Stimulated activated CD4-positive, alpha-beta T cell treated with anti-CD3 and anti-CD28 coated beads, Interleukin-15, amount 100 ng/mL, for 1 hour (primary cell): ENCODE results near the gene LHFPL6.

Experiments
- DNase-seq, 2 donors: peaks; one replicate each; pipeline ENCODE4 v3.0.0-alpha.2; 2020; ENCODE audit warnings: low read depth in 1 of 2, low spot score in 1 of 2

LHFPL6 gene

DNA sequence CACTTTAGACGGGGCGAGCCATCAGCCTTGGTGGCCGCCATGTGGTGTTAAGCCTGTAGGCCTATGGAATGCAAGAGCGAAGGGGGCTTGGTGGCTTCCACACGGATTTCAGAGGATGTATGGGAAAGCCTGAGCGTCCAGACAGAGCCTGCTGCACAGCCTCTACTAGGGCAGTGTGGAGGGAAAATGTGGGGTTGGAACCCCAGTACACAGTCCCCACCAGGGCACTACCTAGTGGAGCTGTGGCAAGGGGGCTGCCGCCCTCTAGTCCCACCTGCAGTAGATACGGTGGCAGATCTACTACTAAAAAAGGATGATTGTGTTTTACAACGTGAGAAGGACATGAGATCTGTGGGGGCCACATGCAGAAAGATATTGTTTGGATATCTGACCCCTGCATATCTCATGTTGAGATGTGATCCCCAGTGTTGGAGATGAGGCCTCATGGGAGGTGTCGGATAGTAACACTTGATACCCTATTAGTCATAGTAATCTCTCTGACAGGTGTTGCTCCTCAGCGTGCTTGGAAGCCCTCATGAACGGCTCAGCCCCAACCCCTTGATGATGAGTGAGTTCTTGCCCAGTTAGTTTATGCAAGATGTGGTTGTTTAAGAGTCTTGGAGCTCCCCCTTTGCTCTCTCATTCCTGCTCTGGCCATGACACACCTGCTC is 45.6 kb downstream of the LHFPL6 start:
- no peak for DNase-seq

GRCh38 chr13:39556866-39557265 is 46.1 kb downstream of the LHFPL6 start:
- no peak for DNase-seq

DNA sequence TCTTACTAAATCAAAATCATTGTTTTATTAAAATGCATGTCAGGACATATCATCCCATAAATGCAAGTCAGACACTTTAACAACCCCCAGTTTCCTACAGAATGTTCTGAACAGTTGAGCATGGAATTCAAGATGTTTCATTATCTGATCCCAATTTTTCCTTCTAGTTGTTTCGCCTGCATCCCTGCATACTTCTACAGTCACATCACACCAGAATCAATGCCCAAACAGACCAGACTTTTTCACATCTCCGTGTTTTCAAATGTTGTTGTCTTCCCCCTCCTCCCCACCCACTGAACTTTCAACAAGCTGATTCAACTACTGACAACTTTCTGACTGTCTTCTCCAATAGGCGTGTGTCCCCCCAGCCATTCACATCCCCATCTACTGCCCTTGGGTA is 48.6 kb downstream of the LHFPL6 start:
- no peak for DNase-seq

GRCh38 chr13:39552246-39552645 is 50.7 kb downstream of the LHFPL6 start:
- no peak for DNase-seq

DNA sequence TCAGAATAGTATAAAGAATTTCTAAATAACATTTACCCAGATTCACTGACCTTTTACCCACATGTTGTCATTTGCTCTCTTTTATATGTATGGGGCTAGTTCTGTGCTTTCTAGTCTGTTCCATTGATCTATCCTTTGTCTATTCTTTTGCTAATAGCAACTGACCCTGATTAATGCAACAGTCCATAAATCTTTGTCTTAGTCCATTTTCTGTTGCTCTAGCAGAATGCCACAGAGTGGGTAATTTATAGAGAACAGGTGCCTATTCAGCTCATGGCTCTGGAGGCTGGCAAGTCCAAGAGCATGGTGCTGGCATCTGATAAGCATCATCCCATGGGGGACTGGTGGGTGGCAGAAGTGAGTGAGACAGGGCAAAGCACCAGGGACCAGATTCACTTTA is 52.1 kb downstream of the LHFPL6 start:
- DNase-seq: no peak

- DNase-seq: no peak
Observed at GRCh38 chr13:39547108-39547507, 55.9 kb downstream of the LHFPL6 start.

GRCh38 chr13:39542361-39542760 is 60.6 kb downstream of the LHFPL6 start:
- DNase-seq: no peak

DNA sequence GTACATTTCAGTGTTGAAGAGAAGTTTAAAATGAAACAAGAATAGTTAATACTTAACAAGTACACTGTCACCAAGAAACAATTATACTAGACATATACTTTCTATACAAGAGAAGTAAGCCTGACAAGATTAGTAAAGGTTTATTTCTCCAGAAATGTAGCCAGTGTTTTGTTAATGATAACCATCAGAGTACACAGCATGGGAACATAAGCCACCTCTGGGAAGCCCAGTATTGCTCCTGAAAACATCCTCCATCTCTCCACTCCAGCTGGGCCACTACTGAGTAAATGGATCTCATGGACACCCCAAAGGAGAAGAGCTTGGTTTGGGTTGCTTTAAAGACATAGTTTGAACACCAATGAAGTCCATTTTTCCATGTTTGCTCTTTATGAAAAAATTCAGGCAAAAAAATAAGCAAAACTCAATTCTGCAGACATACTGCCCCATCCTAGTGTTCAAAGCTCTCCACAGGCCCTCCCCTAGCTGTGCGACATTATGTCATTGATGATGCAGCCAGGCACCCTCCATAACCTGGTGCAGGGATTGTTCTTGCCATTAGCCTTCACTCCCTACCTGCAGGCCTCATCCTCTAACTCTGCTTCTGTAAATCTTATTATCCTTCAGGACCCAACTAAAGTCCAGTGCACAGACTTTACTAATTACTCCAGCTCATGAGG is 61.9 kb downstream of the LHFPL6 start:
- no peak for DNase-seq

- DNase-seq: no peak
Observed at GRCh38 chr13:39538816-39539790, 63.9 kb downstream of the LHFPL6 start.

GRCh38 chr13:39536906-39537305 is 66.1 kb downstream of the LHFPL6 start:
- no peak for DNase-seq

DNA sequence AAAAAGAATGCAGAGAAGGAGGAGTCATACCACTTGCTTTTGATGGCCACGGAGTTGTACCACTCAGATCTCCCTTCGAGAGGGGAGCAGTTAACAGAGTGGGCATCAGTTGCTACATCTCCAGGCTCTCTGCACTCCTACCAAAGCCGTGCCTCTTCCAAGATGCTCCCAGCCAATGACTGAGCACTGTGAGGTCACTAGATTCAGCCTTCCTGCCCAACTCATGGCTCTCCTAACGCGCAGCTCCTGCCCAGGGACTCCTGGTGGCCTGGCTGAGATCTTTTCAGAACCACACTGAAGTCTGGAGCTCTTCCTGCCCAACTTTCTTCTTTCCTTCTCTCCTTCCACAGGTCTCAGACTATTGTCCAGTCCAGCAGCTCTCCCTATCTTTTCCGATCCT is 66.7 kb downstream of the LHFPL6 start:
- DNase-seq: no peak

DNA sequence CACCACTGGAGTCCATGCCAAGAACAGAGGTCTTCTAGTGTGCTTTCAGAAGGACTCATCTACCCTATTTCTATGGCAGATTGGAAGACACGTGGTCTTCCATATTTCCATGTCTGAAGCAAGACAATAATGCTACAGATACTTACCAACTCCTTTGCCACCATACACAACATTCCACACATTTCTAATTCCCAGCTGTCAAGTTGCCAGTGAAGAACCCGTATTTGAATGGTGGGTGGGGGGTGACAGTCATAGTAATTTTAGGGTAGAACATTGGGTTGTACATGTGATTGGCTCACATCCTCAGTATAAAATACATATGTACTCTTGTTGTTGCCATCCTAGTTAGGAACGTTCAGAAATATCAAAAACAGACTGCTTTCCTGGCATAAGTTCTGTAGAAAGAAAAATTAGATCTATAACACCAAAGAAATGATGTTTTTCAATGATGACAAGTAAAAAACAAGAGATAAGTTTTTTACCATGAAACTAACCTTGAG is 69.3 kb downstream of the LHFPL6 start:
- no peak for DNase-seq

DNA sequence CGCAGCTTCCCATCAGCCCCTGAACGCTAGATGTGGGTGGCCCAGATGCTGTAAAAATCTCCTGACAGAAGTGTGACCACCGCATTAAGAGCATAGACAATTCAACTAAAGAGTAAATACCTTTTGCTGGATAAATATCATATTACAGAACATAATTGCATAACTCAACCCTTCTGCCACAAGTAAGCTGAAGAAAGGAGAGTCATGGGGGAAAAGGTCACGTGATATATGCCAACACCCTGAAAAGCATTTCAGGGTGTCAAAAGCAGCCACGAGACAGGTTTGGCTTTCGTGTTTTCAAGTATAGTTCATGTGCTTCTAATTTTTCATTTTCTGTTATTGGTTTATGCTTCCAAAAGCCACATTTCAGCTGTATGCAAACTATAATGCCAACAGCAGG is 71.3 kb downstream of the LHFPL6 start:
- no peak for DNase-seq

DNA sequence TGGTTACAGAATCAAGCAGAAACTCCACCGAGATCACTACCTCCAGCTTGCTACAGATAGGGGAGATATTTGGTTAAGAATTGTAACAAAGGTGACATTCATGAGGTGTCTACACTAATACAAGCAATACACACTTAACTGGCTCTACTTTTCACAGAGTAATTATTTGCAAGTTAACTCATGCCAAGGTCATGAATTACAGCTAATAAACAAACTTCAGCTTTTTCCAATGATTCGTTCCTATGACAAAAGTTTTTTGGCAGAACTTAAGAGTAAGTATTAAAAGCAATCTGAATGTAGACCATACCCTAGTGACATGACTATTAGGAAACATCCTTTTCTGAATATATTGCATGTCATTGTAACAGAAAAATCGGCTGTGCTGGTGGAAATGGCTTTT is 72.1 kb downstream of the LHFPL6 start:
- no peak for DNase-seq

DNA sequence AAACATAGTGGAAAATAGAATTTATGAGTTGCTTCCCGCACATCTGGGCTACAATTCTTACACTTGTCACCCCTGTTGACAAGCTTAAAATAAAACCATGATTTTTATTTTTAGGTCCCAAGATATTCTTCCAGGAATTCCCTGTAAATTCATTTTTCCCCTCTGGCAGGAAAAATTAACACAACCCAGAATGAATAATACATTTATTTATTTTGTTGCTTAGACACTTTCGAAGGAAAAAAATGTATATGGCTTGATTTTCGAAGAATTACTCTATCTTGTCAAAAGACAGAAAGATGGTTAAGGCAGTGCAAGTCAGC is 74.4 kb downstream of the LHFPL6 start:
- DNase-seq: no peak

GRCh38 chr13:39527961-39528660 is 74.9 kb downstream of the LHFPL6 start:
- DNase-seq: no peak

DNA sequence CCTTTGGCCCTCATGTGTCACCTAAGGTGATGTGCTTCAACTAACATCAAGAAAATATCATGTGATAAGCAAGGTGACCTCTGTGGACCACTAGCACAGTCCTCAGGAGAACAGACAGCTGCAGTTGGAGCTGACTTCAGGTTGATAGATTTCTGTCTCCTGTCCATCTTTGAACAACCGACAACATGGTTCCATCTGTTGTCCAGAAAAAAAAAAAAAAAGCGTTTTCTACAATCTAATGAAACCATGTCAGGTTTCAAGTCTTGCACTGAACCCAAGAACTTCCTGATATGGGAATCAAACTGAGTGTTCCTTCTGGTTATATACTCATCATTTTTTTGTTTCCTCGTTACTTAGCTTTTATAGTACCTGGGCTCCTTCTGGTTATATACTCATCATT is 75.7 kb downstream of the LHFPL6 start:
- no peak for DNase-seq

DNA sequence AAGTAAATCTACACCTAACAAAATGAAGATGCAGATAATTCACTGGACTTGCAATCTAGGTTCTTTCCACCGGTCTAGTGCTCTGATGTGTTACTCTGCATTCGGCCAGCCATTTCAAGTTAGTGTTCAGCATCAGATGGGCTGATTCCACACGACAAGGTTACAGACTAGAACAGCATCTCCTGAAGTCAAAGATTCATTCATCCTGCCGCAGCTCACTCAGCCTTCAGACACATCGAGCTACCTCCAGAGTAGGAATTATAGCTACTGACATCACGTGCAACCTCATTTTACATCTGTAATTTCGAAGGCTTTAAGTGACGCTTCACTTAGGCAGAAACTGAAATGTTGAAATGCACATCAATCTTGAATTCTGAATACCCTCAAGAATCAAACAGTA is 76.5 kb downstream of the LHFPL6 start:
- DNase-seq: no peak

DNA sequence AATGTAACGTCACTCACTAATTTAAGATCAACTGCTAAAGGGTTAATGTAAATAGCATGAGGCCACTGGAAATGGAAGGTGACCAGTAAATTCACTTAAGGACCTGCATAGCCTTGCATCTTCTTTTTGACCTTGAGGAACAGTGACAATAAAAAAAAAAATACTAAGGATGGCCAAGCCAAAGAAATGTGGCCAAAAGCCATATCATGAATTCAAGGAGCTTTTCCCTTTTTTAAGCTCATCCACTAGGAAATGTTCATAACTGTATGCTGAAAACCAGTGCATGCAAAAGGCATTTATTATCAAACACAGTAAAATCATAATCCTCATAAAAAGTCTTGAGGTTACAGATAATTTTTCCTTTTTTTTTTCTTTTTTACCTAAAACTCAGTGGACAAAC is 77.5 kb downstream of the LHFPL6 start:
- DNase-seq: no peak

DNA sequence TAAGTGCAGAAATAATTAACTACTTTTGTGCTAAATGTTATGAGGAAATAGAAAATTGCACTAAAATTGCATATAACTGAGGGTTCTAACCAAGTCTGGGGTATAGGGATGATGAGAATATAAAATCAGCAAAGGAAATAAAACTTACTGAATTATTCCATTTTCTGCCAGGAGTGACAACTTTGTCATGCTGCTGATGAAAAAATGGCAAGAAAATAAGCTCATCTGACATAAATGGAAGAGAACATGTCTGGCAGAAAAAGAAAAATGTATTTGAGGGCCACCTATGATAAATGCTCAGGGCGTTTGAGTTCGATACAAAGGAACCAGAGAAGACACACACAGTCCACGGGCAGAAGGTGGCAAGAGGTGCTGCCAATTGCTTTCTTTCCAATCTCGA is 78.2 kb downstream of the LHFPL6 start:
- DNase-seq: no peak

DNA sequence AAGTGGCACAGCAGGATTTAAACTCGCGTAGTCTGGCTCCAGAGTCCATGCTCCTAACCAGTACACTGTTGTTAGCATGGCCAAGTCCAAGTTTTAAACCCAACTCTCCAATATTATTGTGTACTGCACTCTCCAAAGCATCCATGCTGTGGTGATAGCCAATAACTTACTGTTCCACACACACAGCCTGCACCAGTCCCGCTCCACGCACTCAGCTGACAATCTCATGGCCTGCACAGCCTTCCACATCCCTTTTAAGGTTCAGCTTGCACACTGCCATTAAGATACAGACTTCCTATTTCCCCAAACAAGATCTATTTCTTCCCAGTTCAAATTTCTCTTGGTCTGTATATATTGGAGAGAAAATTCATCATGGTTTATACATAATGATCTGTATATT is 80.7 kb downstream of the LHFPL6 start:
- no peak for DNase-seq
